CD4-positive, alpha-beta T cell (primary cell): ENCODE results near the gene RNASE8. TPM values are rescaled to one million over a fixed set of nuclear protein-coding genes. Genes with fewer than 3 reads are reported as not detected.
A peak's percentile ranks its signal among the peaks of the same experiment; 100 is the strongest.
"Not testable (repeated sequence)": the region's sequence is repeated elsewhere in the genome, so short reads cannot be mapped to it uniquely, and the experiment has no call there.

ENCODE experiments used
- ATAC-seq: fragments of 200-7000 bp; cut with Tn5 transposase; one replicate; pipeline ENCODE4 v1.10.0; 2022; ENCODE audit warnings: mild to moderate bottlenecking; ENCODE audit not compliant: poor library complexity
- CTCF ChIA-PET: fragments of 350-600 bp; sonication (Branson Sonifier 250); formaldehyde crosslinking; loops from one replicate; lab custom pipeline; 2021; ENCODE audit warnings: antibody characterized with exemption, inconsistent platforms; lab: Charles Lee
- POLR2A ChIA-PET: fragments of 350-600 bp; sonication (Branson Sonifier 250); formaldehyde crosslinking; loops from one replicate; lab custom pipeline; 2021; ENCODE audit warnings: antibody characterized with exemption, inconsistent platforms; lab: Charles Lee
- DNase-seq, 14 experiments: peaks; one replicate each; pipeline ENCODE4 v3.0.0-alpha.2; 2013 to 2020; ENCODE audit warnings: mixed read lengths in 2 of 14
- H3K27ac ChIP-seq, 2 donors: one replicate each; pipeline versions ENCODE4 v1.5.1 to v1.7.0; 2013; ENCODE audit warnings: low read length in 2 of 2, low read depth in 1 of 2, mild to moderate bottlenecking in 1 of 2
- H3K27me3 ChIP-seq, 2 experiments: 1 replicate in 1 of 2; 2 replicates in 1 of 2; pipeline versions ENCODE4 v1.6.1 to v1.7.0; 2013; ENCODE audit warnings: low read length in 2 of 2, control low read depth in 1 of 2, mild to moderate bottlenecking in 1 of 2, moderate library complexity in 1 of 2; ENCODE audit not compliant: insufficient read depth in 2 of 2, control insufficient read depth in 1 of 2
- H3K36me3 ChIP-seq: one replicate; pipeline ENCODE4 v1.6.1; 2013; ENCODE audit warnings: low read length, control low read depth; ENCODE audit not compliant: insufficient read depth
- H3K4me1 ChIP-seq: one replicate; pipeline ENCODE4 v1.6.1; 2013; ENCODE audit warnings: low read length, control low read depth; ENCODE audit not compliant: insufficient read depth
- H3K4me3 ChIP-seq: one replicate; pipeline ENCODE4 v1.5.1; 2013; ENCODE audit warnings: mild to moderate bottlenecking, low read length, moderate library complexity
- H3K9me3 ChIP-seq, 2 experiments: 1 replicate in 1 of 2; 2 replicates in 1 of 2; pipeline versions ENCODE4 v1.6.1 to v1.7.0; 2013; ENCODE audit warnings: low read length in 2 of 2, mild to moderate bottlenecking in 2 of 2, control low read depth in 1 of 2, moderate library complexity in 1 of 2; ENCODE audit not compliant: control insufficient read depth in 1 of 2, insufficient read depth in 1 of 2
- H3K27ac Mint-ChIP-seq: one replicate; pipeline ENCODE4 v1.8.0; 2020; ENCODE audit warnings: mixed read lengths
- H3K27me3 Mint-ChIP-seq: one replicate; pipeline ENCODE4 v1.8.0; 2021; ENCODE audit warnings: mixed read lengths
- H3K36me3 Mint-ChIP-seq: one replicate; pipeline ENCODE4 v1.8.0; 2021; ENCODE audit warnings: low read depth, mixed read lengths
- H3K4me1 Mint-ChIP-seq: one replicate; pipeline ENCODE4 v1.8.0; 2021; ENCODE audit warnings: low read depth, mixed read lengths
- H3K4me3 Mint-ChIP-seq: one replicate; pipeline ENCODE4 v1.8.0; 2020; ENCODE audit warnings: mild to moderate bottlenecking, mixed read lengths
- H3K9me3 Mint-ChIP-seq: one replicate; pipeline ENCODE4 v1.8.0; 2020; ENCODE audit warnings: mixed read lengths
- intact Hi-C, 2 experiments: fragments of 100-400 bp; cut with DNase I in 1 of 2; cut with micrococcal nuclease in 1 of 2; formaldehyde crosslinking; loops; one replicate each; pipeline versions ENCODE4 v1.15.1 to v1.9.0; 2023 to 2025; cut with DNase I, micrococcal nuclease
- total RNA-seq, 174 experiments: library from RNA in 2 of 174; stranded (reverse) in 2 of 174; gene quantifications; one replicate each; pipeline ENCODE4 v1.2.3 and lab custom pipeline; 2021 to 2026
- TF ChIP-seq, protein P1 (sequence below): fragments of 200-600 bp; IDR thresholded peaks from one replicate; pipeline ENCODE4 v1.8.0; 2022; ENCODE audit warnings: antibody characterized with exemption, mild to moderate bottlenecking

Gene RNASE8
- total RNA-seq, 2 experiments from 2014 or later = not detected

GRCh38 chr14:21040370-21040925, 17.2 kb upstream of the RNASE8 start:
- DNase-seq = no peak
- no peak for ATAC-seq
- TF ChIP-seq, protein P1, sequence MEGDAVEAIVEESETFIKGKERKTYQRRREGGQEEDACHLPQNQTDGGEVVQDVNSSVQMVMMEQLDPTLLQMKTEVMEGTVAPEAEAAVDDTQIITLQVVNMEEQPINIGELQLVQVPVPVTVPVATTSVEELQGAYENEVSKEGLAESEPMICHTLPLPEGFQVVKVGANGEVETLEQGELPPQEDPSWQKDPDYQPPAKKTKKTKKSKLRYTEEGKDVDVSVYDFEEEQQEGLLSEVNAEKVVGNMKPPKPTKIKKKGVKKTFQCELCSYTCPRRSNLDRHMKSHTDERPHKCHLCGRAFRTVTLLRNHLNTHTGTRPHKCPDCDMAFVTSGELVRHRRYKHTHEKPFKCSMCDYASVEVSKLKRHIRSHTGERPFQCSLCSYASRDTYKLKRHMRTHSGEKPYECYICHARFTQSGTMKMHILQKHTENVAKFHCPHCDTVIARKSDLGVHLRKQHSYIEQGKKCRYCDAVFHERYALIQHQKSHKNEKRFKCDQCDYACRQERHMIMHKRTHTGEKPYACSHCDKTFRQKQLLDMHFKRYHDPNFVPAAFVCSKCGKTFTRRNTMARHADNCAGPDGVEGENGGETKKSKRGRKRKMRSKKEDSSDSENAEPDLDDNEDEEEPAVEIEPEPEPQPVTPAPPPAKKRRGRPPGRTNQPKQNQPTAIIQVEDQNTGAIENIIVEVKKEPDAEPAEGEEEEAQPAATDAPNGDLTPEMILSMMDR = no peak

DNA sequence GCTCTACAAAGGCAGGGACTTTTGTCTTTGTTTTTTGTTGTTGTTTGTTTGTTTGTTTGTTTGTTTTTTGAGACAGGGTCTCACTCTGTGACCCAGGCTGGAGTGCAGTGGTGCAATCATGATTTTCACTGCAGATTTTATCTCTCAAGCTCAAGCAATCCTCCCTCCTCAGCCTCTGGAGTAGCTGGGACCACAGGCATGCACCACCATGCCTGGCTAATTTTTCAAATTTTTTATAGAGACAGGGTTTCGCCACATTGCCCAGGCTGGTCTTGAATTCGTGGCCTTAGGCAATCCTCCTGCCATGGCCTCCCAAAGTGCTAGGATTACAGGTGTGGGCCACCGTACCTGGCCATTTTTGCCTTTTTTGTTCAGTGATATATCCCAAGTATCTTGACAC, 16.7 kb upstream of the RNASE8 start:
- H3K4me1 Mint-ChIP-seq = peaks cover 11% of the 10 kb centered on the region
- intact Hi-C loops = loop anchor here (1.0 kb wide), 1 partner anchor 27 kb away; no protein-coding TSS in a partner anchor
- not testable (repeated sequence) for H3K9me3 Mint-ChIP-seq, H3K4me3 ChIP-seq, H3K27me3 Mint-ChIP-seq, H3K9me3 ChIP-seq, H3K36me3 ChIP-seq, H3K27me3 ChIP-seq, H3K36me3 Mint-ChIP-seq, ATAC-seq, DNase-seq, H3K27ac Mint-ChIP-seq, H3K27ac ChIP-seq, H3K4me3 Mint-ChIP-seq
- peaks cover 15% of the 10 kb centered on the region for H3K4me1 ChIP-seq
- CTCF ChIA-PET = interaction anchor here (0.7 to 3.0 kb wide), 7 partner anchors 15 to 82 kb away, joined by 3 to 58 read pairs (median 7); partner anchors contain the start of gene NDRG2
- POLR2A ChIA-PET = interaction anchor here (1.2 to 2.8 kb wide), 2 partner anchors 26 to 28 kb away, joined by 3 to 22 read pairs; no protein-coding TSS in a partner anchor

More at GRCh38 chr14:21040370-21040925, 17.2 kb upstream of the RNASE8 start:
- peaks cover 15% of the 10 kb centered on the region for H3K4me1 ChIP-seq
- H3K27me3 ChIP-seq = no peaks in the 10 kb centered on the region
- no peak overlapping the region for H3K27ac ChIP-seq
- no peak overlapping the region for H3K4me3 Mint-ChIP-seq
- H3K9me3 Mint-ChIP-seq = no peaks in the 10 kb centered on the region
- POLR2A ChIA-PET = interaction anchor here (1.2 to 2.8 kb wide), 2 partner anchors 25 to 28 kb away, joined by 3 to 22 read pairs; no protein-coding TSS in a partner anchor
- peaks cover 11% of the 10 kb centered on the region for H3K4me1 Mint-ChIP-seq
- peaks cover 10% of the 10 kb centered on the region for H3K27me3 Mint-ChIP-seq
- no peaks in the 10 kb centered on the region for H3K9me3 ChIP-seq
- H3K27ac Mint-ChIP-seq = no peak overlapping the region
- H3K36me3 Mint-ChIP-seq = no peaks in the 10 kb centered on the region
- intact Hi-C loops = loop anchor here (1.0 kb wide), 1 partner anchor 26 kb away; no protein-coding TSS in a partner anchor
- H3K4me3 ChIP-seq = no peak overlapping the region
- CTCF ChIA-PET = interaction anchor here (0.7 to 3.0 kb wide), 12 partner anchors 14 to 83 kb away, joined by 3 to 58 read pairs (median 5); partner anchors contain the start of genes NDRG2 and TMEM253
- no peaks in the 10 kb centered on the region for H3K36me3 ChIP-seq

GRCh38 chr14:21041676-21042433, 15.8 kb upstream of the RNASE8 start, which contains the start of gene RNASE7:
TSS of gene RNASE7 (plus strand) at chr14:21042362. CDS start at chr14:21042993, 631 bp downstream.
- CTCF ChIA-PET = interaction anchor here (1.8 kb wide), 1 partner anchor 27 kb away, joined by 6 read pairs; no protein-coding TSS in a partner anchor

More at GRCh38 chr14:21041676-21042433, 15.8 kb upstream of the RNASE8 start, which contains the start of gene RNASE7:
- intact Hi-C loops = no loop called here
- ATAC-seq (no peak), DNase-seq (peak in 2 of 14 experiments; percentile 24 to 26)
- Histone ChIP-seq H3K4me3 (no peak within 1 kb of the TSS), H3K4me1 (peaks cover 15% of the 10 kb centered on the region), H3K36me3 (no peaks in the 10 kb centered on the region), H3K27ac (no peak within 1 kb of the TSS), H3K9me3 (no peaks in the 10 kb centered on the region), H3K27me3 (no peaks in the 10 kb centered on the region)
- H3K4me3 Mint-ChIP-seq = no peak within 1 kb of the TSS
- H3K9me3 Mint-ChIP-seq = no peaks in the 10 kb centered on the region
- no peak within 1 kb of the TSS for H3K27ac Mint-ChIP-seq
- no peaks in the 10 kb centered on the region for H3K36me3 Mint-ChIP-seq
- POLR2A ChIA-PET = no interaction called here
- peaks cover 11% of the 10 kb centered on the region for H3K4me1 Mint-ChIP-seq
- peaks cover 10% of the 10 kb centered on the region for H3K27me3 Mint-ChIP-seq
- TF ChIP-seq, protein P1 = no peak
